Measurements from ENCODE around the gene GPX4. TPM values are rescaled to one million over a fixed set of nuclear protein-coding genes. Genes with fewer than 3 reads are reported as not detected.

Gene GPX4
- total and polyA plus RNA-seq, 2 of the 13 experiments (the other 11 are each of a cell fraction or from before 2014, with no cell fraction given) = 535 to 613 TPM

DNA sequence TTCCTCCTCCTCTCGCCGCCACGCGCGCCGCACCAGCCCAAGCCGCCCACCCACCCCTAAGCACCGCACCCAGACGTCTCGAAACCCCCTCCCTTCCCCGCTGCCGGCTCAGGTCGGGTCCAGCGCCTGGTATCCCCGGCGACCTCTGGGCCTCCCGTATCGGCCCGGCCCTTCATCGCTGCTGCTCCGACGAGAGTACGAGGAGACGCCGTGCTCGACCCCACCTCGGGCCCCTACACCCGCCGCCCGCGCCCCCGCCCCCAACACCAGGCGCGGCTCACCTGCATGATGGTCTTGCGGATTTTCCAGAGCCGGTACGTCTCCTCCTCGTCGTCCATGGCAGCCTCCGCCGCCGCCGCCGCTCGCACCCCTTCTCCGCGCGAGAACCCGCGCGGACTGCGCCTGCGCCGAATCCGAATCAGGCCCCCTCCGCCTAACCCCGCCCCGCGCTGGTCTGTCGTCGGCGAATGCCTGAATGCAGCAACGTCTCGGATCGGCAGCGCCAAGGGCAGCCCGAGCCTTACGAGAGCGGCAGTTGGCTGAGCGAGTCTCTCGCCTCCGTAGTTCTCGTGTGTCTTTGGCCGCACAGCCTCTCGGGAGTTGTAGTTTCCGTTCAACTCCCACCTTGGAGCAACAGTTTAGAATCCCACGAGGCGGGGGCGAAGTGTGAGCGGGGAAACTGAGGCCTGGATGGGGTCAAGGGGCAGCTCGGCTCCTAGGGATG lies 8.7 kb upstream of the GPX4 start, which contains the start of gene POLR2E (continued):
- TF ChIP-seq FOXP1 (IDR thresholded peaks at IDR 0.05) (no peak), FOXP1 (CRISPR knock-in tag; IDR thresholded peaks at IDR 0.05) (no peak), KDM6A (CRISPR knock-in tag; IDR thresholded peaks at IDR 0.05; ENCODE audit: low read depth) (no peak), RORA (CRISPR knock-in tag; IDR thresholded peaks at IDR 0.05) (no peak), ZSCAN30 (CRISPR knock-in tag; IDR thresholded peaks at IDR 0.05) (no peak), ZNF724P (CRISPR knock-in tag; IDR thresholded peaks at IDR 0.05; ENCODE audit: borderline replicate concordance) (0 out of 2 replicates have a peak, but pooled peaks have one; percentile 49), DR1 (CRISPR knock-in tag; IDR thresholded peaks at IDR 0.05) (peak; percentile 33; the same call in 1 of the 2 replicates), KDM5A (IDR thresholded peaks at IDR 0.05; ENCODE audit: borderline replicate concordance, low read length) (peak; percentile 96), SRSF4 (IDR thresholded peaks at IDR 0.05; ENCODE audit: low read depth, low read length, poor library complexity, severe bottlenecking) (no peak), CC2D1A (CRISPR knock-in tag; IDR thresholded peaks at IDR 0.05) (no peak), MEIS1 (CRISPR knock-in tag; IDR thresholded peaks at IDR 0.05; ENCODE audit: borderline replicate concordance) (no peak), KDM2A (CRISPR knock-in tag; IDR thresholded peaks at IDR 0.05; ENCODE audit: borderline replicate concordance, low read depth) (peak; percentile 77), MED1 (CRISPR knock-in tag; IDR thresholded peaks at IDR 0.05) (peak; percentile 80), CHD4 (IDR thresholded peaks at IDR 0.05; ENCODE audit: borderline replicate concordance, low read length) (no peak), SIX4 (CRISPR knock-in tag; IDR thresholded peaks at IDR 0.05) (peak; percentile 79), ZNF713 (CRISPR knock-in tag; IDR thresholded peaks at IDR 0.05) (no peak), ZNF367 (CRISPR knock-in tag; IDR thresholded peaks at IDR 0.05; ENCODE audit: borderline replicate concordance) (no peak), TBX3 (IDR thresholded peaks at IDR 0.05; ENCODE audit: borderline replicate concordance) (no peak), ZNF543 (CRISPR knock-in tag; IDR thresholded peaks at IDR 0.05) (no peak), GATAD2A (CRISPR knock-in tag; IDR thresholded peaks at IDR 0.05) (0 out of 2 replicates have a peak, but pooled peaks have one; percentile 42), SNAI1 (CRISPR knock-in tag; IDR thresholded peaks at IDR 0.05; ENCODE audit: borderline replicate concordance) (no peak), MAFK (conservative IDR thresholded peaks at IDR 0.05 in 1 of 2, IDR thresholded peaks at IDR 0.05 in 1 of 2; ENCODE audit: low read length in 2 of 2) (no peak), ZSCAN9 (CRISPR knock-in tag; IDR thresholded peaks at IDR 0.05; ENCODE audit: borderline replicate concordance) (no peak)
- TF ChIP-seq, protein P1, sequence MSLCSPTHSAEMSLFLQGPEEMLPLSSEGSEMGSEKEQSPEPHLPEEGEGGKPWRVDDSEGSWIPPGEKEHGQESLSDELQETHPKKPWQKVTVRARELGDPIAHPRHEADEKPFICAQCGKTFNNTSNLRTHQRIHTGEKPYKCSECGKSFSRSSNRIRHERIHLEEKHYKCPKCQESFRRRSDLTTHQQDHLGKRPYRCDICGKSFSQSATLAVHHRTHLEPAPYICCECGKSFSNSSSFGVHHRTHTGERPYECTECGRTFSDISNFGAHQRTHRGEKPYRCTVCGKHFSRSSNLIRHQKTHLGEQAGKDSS (CRISPR knock-in tag; IDR thresholded peaks at IDR 0.05; ENCODE audit: borderline replicate concordance, low read depth) = no peak
- TF ChIP-seq, protein P2, sequence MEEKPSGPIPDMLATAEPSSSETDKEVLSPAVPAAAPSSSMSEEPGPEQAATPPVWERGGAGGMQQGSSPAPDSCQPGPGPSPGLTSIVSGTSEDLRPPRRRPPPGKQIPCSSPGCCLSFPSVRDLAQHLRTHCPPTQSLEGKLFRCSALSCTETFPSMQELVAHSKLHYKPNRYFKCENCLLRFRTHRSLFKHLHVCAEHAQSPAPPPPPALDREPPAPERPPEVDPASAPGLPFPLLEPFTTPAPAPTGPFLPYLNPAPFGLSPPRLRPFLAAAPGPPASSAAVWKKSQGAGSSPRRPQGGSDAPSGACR (CRISPR knock-in tag; IDR thresholded peaks at IDR 0.05) = 0 out of 2 replicates have a peak, but pooled peaks have one; percentile 44
- TF ChIP-seq, protein P3, sequence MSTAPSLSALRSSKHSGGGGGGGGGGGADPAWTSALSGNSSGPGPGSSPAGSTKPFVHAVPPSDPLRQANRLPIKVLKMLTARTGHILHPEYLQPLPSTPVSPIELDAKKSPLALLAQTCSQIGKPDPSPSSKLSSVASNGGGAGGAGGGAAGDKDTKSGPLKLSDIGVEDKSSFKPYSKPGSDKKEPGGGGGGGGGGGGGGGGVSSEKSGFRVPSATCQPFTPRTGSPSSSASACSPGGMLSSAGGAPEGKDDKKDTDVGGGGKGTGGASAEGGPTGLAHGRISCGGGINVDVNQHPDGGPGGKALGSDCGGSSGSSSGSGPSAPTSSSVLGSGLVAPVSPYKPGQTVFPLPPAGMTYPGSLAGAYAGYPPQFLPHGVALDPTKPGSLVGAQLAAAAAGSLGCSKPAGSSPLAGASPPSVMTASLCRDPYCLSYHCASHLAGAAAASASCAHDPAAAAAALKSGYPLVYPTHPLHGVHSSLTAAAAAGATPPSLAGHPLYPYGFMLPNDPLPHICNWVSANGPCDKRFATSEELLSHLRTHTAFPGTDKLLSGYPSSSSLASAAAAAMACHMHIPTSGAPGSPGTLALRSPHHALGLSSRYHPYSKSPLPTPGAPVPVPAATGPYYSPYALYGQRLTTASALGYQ (CRISPR knock-in tag; IDR thresholded peaks at IDR 0.05) = no peak; the same call in 1 of the 2 replicates
- TF ChIP-seq, protein P4, sequence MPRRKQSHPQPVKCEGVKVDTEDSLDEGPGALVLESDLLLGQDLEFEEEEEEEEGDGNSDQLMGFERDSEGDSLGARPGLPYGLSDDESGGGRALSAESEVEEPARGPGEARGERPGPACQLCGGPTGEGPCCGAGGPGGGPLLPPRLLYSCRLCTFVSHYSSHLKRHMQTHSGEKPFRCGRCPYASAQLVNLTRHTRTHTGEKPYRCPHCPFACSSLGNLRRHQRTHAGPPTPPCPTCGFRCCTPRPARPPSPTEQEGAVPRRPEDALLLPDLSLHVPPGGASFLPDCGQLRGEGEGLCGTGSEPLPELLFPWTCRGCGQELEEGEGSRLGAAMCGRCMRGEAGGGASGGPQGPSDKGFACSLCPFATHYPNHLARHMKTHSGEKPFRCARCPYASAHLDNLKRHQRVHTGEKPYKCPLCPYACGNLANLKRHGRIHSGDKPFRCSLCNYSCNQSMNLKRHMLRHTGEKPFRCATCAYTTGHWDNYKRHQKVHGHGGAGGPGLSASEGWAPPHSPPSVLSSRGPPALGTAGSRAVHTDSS (CRISPR knock-in tag; conservative IDR thresholded peaks at IDR 0.05) = 0 out of 2 replicates have a peak, but pooled peaks have one; percentile 82
